Neural cell (in vitro differentiated cells): ENCODE measurements around the gene OR2S2.
"Not testable (repeated sequence)": the region's sequence is repeated elsewhere in the genome, so short reads cannot be mapped to it uniquely, and the experiment has no call there.

Experiments
- CTCF ChIP-seq: fragments of 450-650 bp; IDR thresholded peaks from 2 replicates; pipeline ENCODE4 v1.5.1; 2014; ENCODE audit warnings: antibody characterized with exemption, mild to moderate bottlenecking, moderate library complexity; ENCODE audit not compliant: poor library complexity, severe bottlenecking
- EP300 ChIP-seq: fragments of 450-650 bp; conservative IDR thresholded peaks from 2 replicates; pipeline ENCODE4 v1.6.1; 2014; ENCODE audit warnings: antibody characterized with exemption, mild to moderate bottlenecking, moderate library complexity; ENCODE audit not compliant: poor library complexity, severe bottlenecking
- EZH2 ChIP-seq: fragments of 200-600, 300-800 bp; shearing (Covaris generic), sonication (generic); IDR thresholded peaks from 2 replicates; pipeline ENCODE4 v1.6.1; 2014; ENCODE audit warnings: antibody characterized with exemption, low read length, borderline replicate concordance, mild to moderate bottlenecking; ENCODE audit not compliant: insufficient read depth, poor library complexity, severe bottlenecking
- MXI1 ChIP-seq: fragments of 450-650 bp; conservative IDR thresholded peaks from 2 replicates; pipeline ENCODE4 v1.6.1; 2014; ENCODE audit warnings: antibody characterized with exemption, mild to moderate bottlenecking; ENCODE audit not compliant: poor library complexity, severe bottlenecking
- POLR2AphosphoS5 ChIP-seq: IDR thresholded peaks from 2 replicates; pipeline ENCODE4 v1.6.1; 2012
- RAD21 ChIP-seq: fragments of 450-650 bp; conservative IDR thresholded peaks from 2 replicates; pipeline ENCODE4 v1.6.1; 2014; ENCODE audit warnings: antibody characterized with exemption, mild to moderate bottlenecking, moderate library complexity
- REST ChIP-seq: IDR thresholded peaks from 2 replicates; pipeline ENCODE4 v1.6.1; 2012; ENCODE audit warnings: borderline replicate concordance

- not testable (repeated sequence) for TF ChIP-seq CTCF, EP300, REST, MXI1, EZH2, POLR2AphosphoS5, RAD21
Observed at GRCh38 chr9:35997016-35997415, 39.1 kb upstream of the OR2S2 start.
